Esophagus muscularis mucosa (tissue), 3 donors: ENCODE measurements around the gene NPHP4.

Experiments
- CTCF ChIP-seq, 3 experiments: fragments of 200-600 bp in 2 of 3; fragments of 450-650 bp in 1 of 3; sonication (generic) in 2 of 3; IDR thresholded peaks; one replicate each; pipeline ENCODE4 v1.5.1; 2017 to 2019; ENCODE audit warnings: antibody characterized with exemption in 3 of 3, mild to moderate bottlenecking in 2 of 3, moderate library complexity in 1 of 3
- POLR2AphosphoS5 ChIP-seq, 2 donors: sonication (generic); formaldehyde crosslinking; IDR thresholded peaks; one replicate each; pipeline ENCODE4 v1.6.1; 2017; ENCODE audit warnings: antibody characterized with exemption in 2 of 2

GRCh38 chr1:6040861-6041415 is 48.7 kb upstream of the NPHP4 start:
- no peak for TF ChIP-seq POLR2AphosphoS5 (IDR thresholded peaks at IDR 0.05)
- no peak for TF ChIP-seq CTCF (IDR thresholded peaks at IDR 0.05)
